Adrenal gland (tissue), 5 donors: ENCODE results near the gene CD33.

Experiments used
- CTCF ChIP-seq, 6 experiments: fragments of 450-650 bp in 4 of 6; fragments of 200-600 bp in 2 of 6; sonication (generic) in 1 of 6; IDR thresholded peaks; 1 replicate in 5 of 6; 2 replicates in 1 of 6; pipeline versions ENCODE4 v1.5.1 to v1.8.0; 2016 to 2021; ENCODE audit warnings: antibody characterized with exemption in 6 of 6, mild to moderate bottlenecking in 2 of 6, moderate library complexity in 1 of 6
- POLR2A ChIP-seq, 2 donors: fragments of 450-650 bp; IDR thresholded peaks; one replicate each; pipeline ENCODE4 v1.6.1; 2017; ENCODE audit warnings: antibody characterized with exemption in 2 of 2, mild to moderate bottlenecking in 2 of 2, moderate library complexity in 1 of 2
- donor health status: DM: no; HTN: no; CAD: no.

- TF ChIP-seq CTCF (IDR thresholded peaks at IDR 0.05) (no peak), POLR2A (IDR thresholded peaks at IDR 0.05) (no peak)
These were observed 30.2 kb upstream of the CD33 start for GRCh38 chr19:51194527-51195315.
